NCI-H187 treated with DMSO at 0.1 percent for 48 hours (cell line): ENCODE data around the gene ZNF689.
"Not testable (repeated sequence)": the region's sequence is repeated elsewhere in the genome, so short reads cannot be mapped to it uniquely, and the experiment has no call there.

ENCODE experiments used
- DNase-seq: peaks from one replicate; lab custom pipeline; 2025; lab: John Stamatoyannopoulos, UW

ZNF689 gene

GRCh38 chr16:30609926-30610839 lies at the start of gene ZNF689:
ZNF689 (minus strand) TSS chr16:30610389; CDS start chr16:30610041, 348 bp downstream.
- DNase-seq = peak; percentile 54

GRCh38 chr16:30658731-30659506 lies 48.7 kb upstream of the ZNF689 start:
- peak; percentile 70 for DNase-seq

- peak; percentile 88 for DNase-seq
These were observed 47.9 kb upstream of the ZNF689 start, which contains the start of gene FBRS for GRCh38 chr16:30657866-30658730. FBRS (plus strand) TSS chr16:30658431; CDS start chr16:30659519, 1,088 bp downstream.

- DNase-seq = no peak
These were observed 47.0 kb upstream of the ZNF689 start for GRCh38 chr16:30656974-30657865.

- no peak for DNase-seq
These were observed 46.2 kb upstream of the ZNF689 start for GRCh38 chr16:30656388-30656787.

GRCh38 chr16:30655815-30656347 lies 45.7 kb upstream of the ZNF689 start:
- no peak for DNase-seq

GRCh38 chr16:30654856-30655255 lies 44.7 kb upstream of the ZNF689 start:
- DNase-seq = no peak

GRCh38 chr16:30652718-30653117 lies 42.5 kb upstream of the ZNF689 start:
- no peak for DNase-seq

GRCh38 chr16:30652005-30652296 lies 41.8 kb upstream of the ZNF689 start:
- no peak for DNase-seq

GRCh38 chr16:30651124-30652004 lies 41.2 kb upstream of the ZNF689 start:
- no peak for DNase-seq

GRCh38 chr16:30650369-30651123 lies 40.4 kb upstream of the ZNF689 start, which contains the start of gene PRR14:
PRR14 (plus strand) TSS chr16:30650960; CDS start chr16:30651646, 686 bp downstream.
- peak; percentile 91 for DNase-seq

GRCh38 chr16:30649725-30650368 lies 39.7 kb upstream of the ZNF689 start:
- DNase-seq = no peak

GRCh38 chr16:30647274-30647571 lies 37.0 kb upstream of the ZNF689 start:
- DNase-seq = no peak

- no peak for DNase-seq
These were observed 35.5 kb upstream of the ZNF689 start for GRCh38 chr16:30645727-30646126.

GRCh38 chr16:30644334-30644830 lies 34.2 kb upstream of the ZNF689 start:
- DNase-seq = no peak

- no peak for DNase-seq
These were observed 31.3 kb upstream of the ZNF689 start for GRCh38 chr16:30641378-30641982.

GRCh38 chr16:30637944-30638343 lies 27.8 kb upstream of the ZNF689 start:
- DNase-seq = no peak

GRCh38 chr16:30637139-30637538 lies 26.9 kb upstream of the ZNF689 start:
- DNase-seq = not testable (repeated sequence)
